ENCODE measurements around the gene ZNF407.

GRCh38 chr18:74806700-74807416 lies 209.2 kb downstream of the ZNF407 start:
- TF ChIP-seq SUZ12 (IDR thresholded peaks at IDR 0.05) (no peak), BHLHE40 (IDR thresholded peaks at IDR 0.05; ENCODE audit: borderline replicate concordance) (no peak), FOXM1 (IDR thresholded peaks at IDR 0.05; ENCODE audit: borderline replicate concordance) (no peak), L3MBTL2 (conservative IDR thresholded peaks at IDR 0.05) (no peak)
